Motor neuron (in vitro differentiated cells): ENCODE results near the gene MMS22L. TPM values are rescaled to one million over a fixed set of nuclear protein-coding genes. Genes with fewer than 3 reads are reported as not detected.

Experiments
- ATAC-seq, 8 experiments: fragments of 200-7000 bp; cut with Tn5 transposase; replicated peaks in 6 of 8; 2 replicates each; pipeline ENCODE4 v1.8.0; 2021; ENCODE audit warnings: mild to moderate bottlenecking in 8 of 8, moderate library complexity in 8 of 8
- H3K27ac ChIP-seq, 2 donors: fragments of 250-450 bp; sonication (Bioruptor Pico); 2 replicates each; pipeline ENCODE4 v1.9.0; 2021; ENCODE audit warnings: antibody characterized with exemption in 2 of 2, mild to moderate bottlenecking in 2 of 2, moderate library complexity in 1 of 2
- H3K4me1 ChIP-seq, 2 donors: fragments of 250-450 bp; sonication (Bioruptor Pico); replicated peaks in 1 of 2; 2 replicates each; pipeline ENCODE4 v1.6.1; 2021; ENCODE audit warnings: antibody characterized with exemption in 2 of 2, mild to moderate bottlenecking in 2 of 2, moderate library complexity in 1 of 2
- H3K4me3 ChIP-seq, 5 donors: fragments of 250-450 bp; sonication (Bioruptor Pico); 2 replicates each; pipeline ENCODE4 v1.9.0; 2021; ENCODE audit warnings: antibody characterized with exemption in 5 of 5, mild to moderate bottlenecking in 5 of 5, moderate library complexity in 4 of 5
- WGBS, 10 experiments: fragments of 450-650 bp; shearing (Covaris generic); methylation state at CpG; one replicate each; pipeline ENCODE4 v1.0.0; 2022; 5-methylcytosine and 5-hydroxymethylcytosine counted together
- in situ Hi-C, 9 experiments: fragments of 400-800 bp; cut with MboI; loops; one replicate each; pipeline ENCODE4 v1.15.0; 2021; ENCODE audit warnings: low sequenced_read_pairs in 9 of 9, low pct_unique_long_range_greater_than_20kb in 2 of 9; ENCODE audit not compliant: unreplicated experiment in 9 of 9
- total RNA-seq, 8 experiments: library from RNA; unstranded; fragments of 300-600 nt; gene quantifications; 2 replicates each; pipeline versions ENCODE4 v1.2.3 to v1.2.4, GENCODE V29; 2022

MMS22L gene
- total RNA-seq, 8 experiments from 2014 or later, result 2.4 to 22.2 (median 5.9) TPM

GRCh38 chr6:97292671-97293070 is 9.7 kb upstream of the MMS22L start:
- ATAC-seq, result no peak
- WGBS, 10 experiments, result 0 to 100% (median 43%) methylated on average over 1 of the region's 1 CpG; no CpG with 5 or more reads in 6 of the 10 experiments

GRCh38 chr6:97291896-97292295 is 8.9 kb upstream of the MMS22L start:
- ATAC-seq, result no peak
- no peaks in the 10 kb centered on the region for H3K4me1 ChIP-seq
- no peak overlapping the region for H3K27ac ChIP-seq
- H3K4me3 ChIP-seq, result no peak overlapping the region
- in situ Hi-C loops, result no loop called here
- WGBS, 10 experiments, result 20 to 100% (median 81%) methylated on average over 1 to 3 of the region's 4 CpGs; no CpG with 5 or more reads in 5 of the 10 experiments

More at GRCh38 chr6:97292671-97293070, 9.7 kb upstream of the MMS22L start:
- no peaks in the 10 kb centered on the region for H3K4me1 ChIP-seq
- in situ Hi-C loops, result no loop called here
- H3K27ac ChIP-seq, result no peak overlapping the region
- H3K4me3 ChIP-seq, result no peak overlapping the region

DNA sequence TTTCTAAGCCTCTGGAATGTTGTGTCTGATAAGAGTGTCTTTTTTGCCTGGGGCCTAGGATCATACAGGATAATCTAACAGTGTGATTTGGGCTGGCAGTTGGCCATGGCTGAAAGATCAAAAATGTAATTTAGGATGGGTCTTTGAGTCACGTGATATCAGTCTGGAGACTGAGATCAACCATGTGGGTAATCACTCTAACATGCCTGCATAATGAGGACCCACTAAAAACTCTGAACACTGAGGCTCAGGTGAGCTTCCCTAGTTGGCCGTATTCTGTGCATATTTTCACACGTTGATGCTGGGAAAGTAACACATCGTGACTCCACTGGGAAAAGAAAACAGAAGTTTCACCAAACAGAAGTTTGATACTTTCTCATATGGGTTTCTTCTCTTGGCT is 6.3 kb upstream of the MMS22L start:
- no peak for ATAC-seq
- Histone ChIP-seq H3K4me1 (no peaks in the 10 kb centered on the region), H3K4me3 (no peak overlapping the region), H3K27ac (no peak overlapping the region)
- in situ Hi-C loops, result no loop called here
- WGBS, 10 experiments, result 42 to 100% (median 77%) methylated on average over 1 to 4 of the region's 4 CpGs; no CpG with 5 or more reads in 1 of the 10 experiments

DNA sequence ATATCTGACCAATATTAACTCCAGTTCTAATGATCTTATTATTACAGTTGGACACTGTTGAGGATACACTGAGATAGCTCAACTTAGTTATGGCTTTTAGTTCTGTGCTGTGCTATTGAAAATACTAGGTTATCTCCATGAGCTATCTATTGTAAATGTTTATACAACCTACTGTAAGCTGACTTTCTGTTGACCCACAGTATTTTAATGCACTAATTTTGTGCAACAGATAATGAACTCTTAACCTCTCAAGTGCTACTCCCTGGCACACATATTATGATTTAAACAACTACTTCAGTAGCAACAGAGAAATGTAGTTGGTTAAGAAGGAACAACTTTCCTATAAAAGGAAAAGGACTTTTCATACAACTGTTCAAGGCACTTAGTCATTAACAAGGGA is 5.2 kb upstream of the MMS22L start:
- in situ Hi-C loops, result no loop called here
- H3K4me1 ChIP-seq, result no peaks in the 10 kb centered on the region
- ATAC-seq, result no peak
- no peak overlapping the region for H3K4me3 ChIP-seq
- H3K27ac ChIP-seq, result no peak overlapping the region

DNA sequence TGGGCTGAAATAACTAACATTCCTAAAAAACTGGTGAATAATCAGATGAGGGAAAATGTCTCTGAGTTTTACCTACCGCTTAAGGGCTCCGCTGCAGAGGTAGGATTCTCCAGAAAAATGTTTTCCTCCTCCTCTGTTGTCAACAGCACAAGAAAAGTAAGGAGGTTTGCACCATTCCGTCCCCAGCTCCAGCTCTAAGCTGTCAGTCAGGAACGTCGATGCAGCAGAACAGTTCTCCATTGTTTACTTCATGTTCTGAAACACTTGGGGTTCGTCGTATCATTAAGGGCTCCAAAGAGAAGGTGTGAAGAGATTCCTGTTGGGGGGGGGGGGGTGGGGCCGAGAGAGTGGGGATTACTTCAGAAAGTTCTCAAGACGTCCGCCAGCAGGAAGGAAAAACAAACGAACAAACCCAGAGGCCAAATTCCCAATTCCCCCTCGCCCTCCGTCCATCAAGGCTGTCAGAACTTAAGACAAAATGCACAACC is 734 bp downstream of the MMS22L start:
- peak in 1 of 8 experiments; percentile 1 for ATAC-seq
- peak overlapping the region; percentile 57 to 91 (median 70) for H3K4me3 ChIP-seq
- 0% methylated on average over 2 to 8 of the region's 13 CpGs; no CpG with 5 or more reads in 6 of the 10 experiments for WGBS, 10 experiments
- peaks cover 0 to 14% of the 10 kb centered on the region in 2 donors for H3K4me1 ChIP-seq
- in situ Hi-C loops, result no loop called here
- H3K27ac ChIP-seq, result no peak overlapping the region

DNA sequence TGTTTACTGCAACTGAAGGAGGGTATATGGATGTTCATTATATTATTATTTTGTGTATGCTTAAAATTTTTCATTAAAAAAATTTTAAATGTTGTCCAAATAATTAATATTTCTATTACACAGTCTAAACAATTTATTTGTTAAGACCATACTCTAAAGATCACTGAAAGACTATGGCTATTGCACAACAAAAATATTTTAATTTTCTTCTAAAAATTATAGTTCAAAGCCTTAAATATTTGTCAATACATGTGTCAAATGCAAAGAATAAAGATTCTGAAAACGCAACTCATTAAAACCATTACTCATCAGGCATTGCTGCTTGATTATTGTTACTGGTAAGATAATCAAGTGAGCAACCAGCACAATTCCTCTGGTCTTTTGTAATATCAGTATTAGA is 2.2 kb downstream of the MMS22L start:
- no peak for ATAC-seq
- WGBS, 10 experiments, result 20 to 90% (median 79%) methylated on average over 1 of the region's 1 CpG
- in situ Hi-C loops, result no loop called here
- H3K27ac ChIP-seq, result no peak overlapping the region
- peaks cover 0 to 14% of the 10 kb centered on the region in 2 donors for H3K4me1 ChIP-seq
- no peak overlapping the region for H3K4me3 ChIP-seq

DNA sequence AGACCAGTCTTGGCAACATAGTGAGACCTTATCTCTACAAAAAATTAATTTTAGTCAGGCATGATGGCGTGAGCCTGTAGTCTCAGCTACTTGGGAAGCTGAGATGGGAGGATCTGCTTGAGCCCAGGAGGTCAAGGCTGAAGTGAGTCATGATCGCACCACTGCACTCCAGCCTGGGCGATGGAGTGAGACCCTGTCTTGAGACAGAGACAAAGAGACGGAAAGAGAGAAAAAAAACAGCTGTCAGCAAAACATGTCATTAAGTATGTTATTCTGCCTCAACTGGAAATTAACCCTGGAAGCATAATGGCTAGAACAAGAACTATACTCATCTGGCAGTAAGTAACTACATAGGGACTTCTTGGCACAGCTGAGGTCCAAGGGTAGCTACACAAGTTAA is 7.2 kb downstream of the MMS22L start:
- ATAC-seq, result no peak
- in situ Hi-C loops, result no loop called here
- Histone ChIP-seq H3K4me3 (no peak overlapping the region), H3K27ac (no peak overlapping the region), H3K4me1 (no peaks in the 10 kb centered on the region)
- WGBS, 10 experiments, result 71 to 100% (median 94%) methylated on average over 1 to 4 of the region's 4 CpGs; no CpG with 5 or more reads in 1 of the 10 experiments

DNA sequence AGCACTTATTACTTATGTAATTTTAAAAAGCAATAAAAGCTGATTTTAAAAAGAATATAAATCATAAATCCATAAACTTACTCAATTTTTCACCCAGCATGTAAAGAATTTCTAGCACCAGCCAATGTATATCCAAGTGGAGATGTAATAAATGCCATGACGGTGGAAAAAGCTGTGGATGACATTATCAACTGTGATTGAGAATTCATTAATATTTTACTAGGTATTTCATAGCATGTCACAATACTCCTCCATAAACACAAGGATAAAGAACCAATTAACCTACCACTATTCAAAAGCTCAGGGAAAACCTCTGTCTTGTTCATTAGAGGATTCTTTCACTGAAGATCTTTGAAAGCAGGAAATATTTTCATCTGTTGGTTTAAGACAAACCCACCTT is 13.2 kb downstream of the MMS22L start:
- 63 to 100% (median 100%) methylated on average over 1 of the region's 1 CpG; no CpG with 5 or more reads in 1 of the 10 experiments for WGBS, 10 experiments
- Histone ChIP-seq H3K27ac (no peak overlapping the region), H3K4me3 (no peak overlapping the region), H3K4me1 (no peaks in the 10 kb centered on the region)
- in situ Hi-C loops, result no loop called here
- ATAC-seq, result no peak

DNA sequence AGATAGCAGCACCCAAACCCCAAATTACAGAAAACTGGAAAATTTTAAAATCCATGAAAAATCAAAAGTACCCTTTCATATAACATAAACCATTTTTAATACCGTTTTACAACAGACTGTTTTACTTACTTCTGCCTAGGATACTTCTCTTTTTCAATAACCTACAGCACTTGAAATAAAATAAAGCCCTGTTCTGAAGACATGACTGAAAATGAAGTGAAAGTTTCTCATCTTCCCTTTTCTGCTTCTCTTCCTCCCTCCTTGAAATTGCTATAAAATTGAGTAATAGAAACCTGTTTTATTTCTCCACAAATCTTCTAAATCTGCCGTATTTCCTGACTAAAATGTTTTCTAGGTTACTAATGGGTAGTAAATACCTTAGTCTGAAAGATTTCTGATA is 20.3 kb downstream of the MMS22L start:
- WGBS, 10 experiments, result 75 to 100% (median 100%) methylated on average over 1 to 2 of the region's 2 CpGs; no CpG with 5 or more reads in 1 of the 10 experiments
- Histone ChIP-seq H3K27ac (no peak overlapping the region), H3K4me3 (no peak overlapping the region), H3K4me1 (no peaks in the 10 kb centered on the region)
- in situ Hi-C loops, result no loop called here
- ATAC-seq, result no peak

- peaks cover 0 to 7% of the 10 kb centered on the region in 2 donors for H3K4me1 ChIP-seq
- no peak overlapping the region for H3K4me3 ChIP-seq
- in situ Hi-C loops, result no loop called here
- H3K27ac ChIP-seq, result no peak overlapping the region
- 57 to 100% (median 90%) methylated on average over 1 of the region's 1 CpG for WGBS, 10 experiments
- ATAC-seq, result no peak
Measured at GRCh38 chr6:97246842-97247241, 36.2 kb downstream of the MMS22L start.

DNA sequence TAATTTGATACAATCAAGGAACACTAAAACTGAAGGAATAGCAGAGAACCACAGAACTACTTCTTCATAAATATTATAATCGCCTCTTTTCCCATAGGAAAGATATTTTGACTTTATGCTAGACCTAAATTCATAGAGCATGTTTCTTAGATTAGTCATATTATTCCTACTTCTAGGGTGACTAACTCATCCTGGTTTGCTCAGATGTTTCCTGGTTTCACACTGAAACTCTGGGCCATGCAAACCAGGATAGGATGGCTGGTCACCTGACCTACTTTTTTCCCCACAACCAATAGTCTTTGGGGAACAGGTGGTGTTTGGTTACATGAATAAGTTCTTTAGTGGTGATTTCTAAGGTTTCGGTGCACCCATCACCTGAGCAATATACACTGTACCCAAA is 42.8 kb downstream of the MMS22L start:
- Histone ChIP-seq H3K4me1 (no peaks in the 10 kb centered on the region), H3K27ac (no peak overlapping the region), H3K4me3 (no peak overlapping the region)
- in situ Hi-C loops, result no loop called here
- WGBS, 10 experiments, result 94 to 100% (median 100%) methylated on average over 1 to 2 of the region's 2 CpGs; no CpG with 5 or more reads in 2 of the 10 experiments
- peak in 2 of 8 experiments; percentile 55 to 62 for ATAC-seq

DNA sequence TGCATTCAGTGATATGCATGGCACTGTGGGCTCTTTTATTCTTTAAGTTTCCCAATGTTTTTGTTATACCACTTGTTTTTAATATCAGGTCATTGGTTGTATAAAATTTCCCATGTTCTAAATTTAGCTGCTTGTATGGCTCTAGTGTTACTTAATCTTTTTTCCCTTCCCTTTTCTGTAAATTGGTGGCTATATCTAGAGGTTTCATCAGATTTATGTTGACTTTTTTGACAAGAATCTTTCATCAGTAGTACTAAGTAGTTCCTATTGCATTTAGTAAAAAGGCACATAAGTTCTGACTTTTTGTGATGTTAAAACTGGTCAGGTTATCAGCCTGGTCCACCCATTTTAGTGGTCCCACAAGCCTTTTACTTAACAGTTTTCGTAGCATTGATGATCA is 51.1 kb downstream of the MMS22L start:
- Histone ChIP-seq H3K4me1 (no peaks in the 10 kb centered on the region), H3K27ac (no peak overlapping the region), H3K4me3 (no peak overlapping the region)
- in situ Hi-C loops, result no loop called here
- no peak for ATAC-seq
- WGBS, 10 experiments, result 100% methylated on average over 1 of the region's 1 CpG; no CpG with 5 or more reads in 2 of the 10 experiments

DNA sequence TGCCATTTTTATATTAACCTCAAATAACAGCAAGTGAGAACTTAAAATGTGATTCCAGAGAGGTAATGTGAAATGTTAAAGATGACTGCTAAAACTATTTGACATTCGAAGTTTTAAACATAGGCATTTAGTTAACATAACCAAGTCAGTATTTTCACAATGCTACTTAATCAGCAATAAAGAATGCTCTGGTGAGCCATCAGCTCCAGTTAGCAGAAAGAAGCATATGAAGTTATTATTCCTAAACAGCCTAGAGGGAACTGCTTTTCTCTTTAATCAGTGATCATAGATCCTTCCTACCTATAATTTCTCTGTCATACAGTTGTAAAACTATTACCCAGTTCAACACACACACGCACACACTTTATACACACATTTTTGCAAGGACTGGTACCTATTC is 60.1 kb downstream of the MMS22L start:
- Histone ChIP-seq H3K4me1 (no peaks in the 10 kb centered on the region), H3K4me3 (no peak overlapping the region), H3K27ac (no peak overlapping the region)
- in situ Hi-C loops, result loop anchor here in 1 of 9 experiments (25.0 kb wide), 1 partner anchor 164 kb away; no protein-coding TSS in a partner anchor
- ATAC-seq, result no peak
- 83 to 100% (median 94%) methylated on average over 1 to 2 of the region's 2 CpGs; no CpG with 5 or more reads in 1 of the 10 experiments for WGBS, 10 experiments

- in situ Hi-C loops, result loop anchor here in 1 of 9 experiments (25.0 kb wide), 1 partner anchor 168 kb away; no protein-coding TSS in a partner anchor
- no peak for ATAC-seq
- Histone ChIP-seq H3K4me1 (peaks cover 3 to 10% of the 10 kb centered on the region in 2 donors), H3K4me3 (no peak overlapping the region), H3K27ac (no peak overlapping the region)
- WGBS, 10 experiments, result 75 to 100% (median 100%) methylated on average over 1 to 4 of the region's 4 CpGs; no CpG with 5 or more reads in 1 of the 10 experiments
Measured at GRCh38 chr6:97218912-97219311, 64.1 kb downstream of the MMS22L start.
